Ectodermal cell (in vitro differentiated cells): Measurements from ENCODE around the gene MDFI.

Experiments used
- H3K27ac ChIP-seq: 2 replicates; pipeline ENCODE4 v1.7.0; 2013; ENCODE audit warnings: mild to moderate bottlenecking, low read depth, low read length; ENCODE audit not compliant: insufficient read depth, poor library complexity, severe bottlenecking
- H3K27me3 ChIP-seq: 2 replicates; pipeline ENCODE4 v1.7.0; 2013; ENCODE audit warnings: mild to moderate bottlenecking, low read length; ENCODE audit not compliant: insufficient read depth, control insufficient read depth, poor library complexity, severe bottlenecking
- H3K36me3 ChIP-seq: one replicate; pipeline ENCODE4 v1.7.0; 2013; ENCODE audit warnings: low read length; ENCODE audit not compliant: control insufficient read depth, insufficient read depth
- H3K4me1 ChIP-seq: one replicate; pipeline ENCODE4 v1.7.0; 2013; ENCODE audit warnings: low read length; ENCODE audit not compliant: control insufficient read depth, insufficient read depth
- H3K4me3 ChIP-seq: 2 replicates; pipeline ENCODE4 v1.7.0; 2013; ENCODE audit warnings: low read depth, low read length, control low read depth; ENCODE audit not compliant: insufficient read depth
- H3K9me3 ChIP-seq: 2 replicates; pipeline ENCODE4 v1.7.0; 2013; ENCODE audit warnings: mild to moderate bottlenecking, low read length, moderate library complexity; ENCODE audit not compliant: control insufficient read depth
- WGBS, 2 experiments: methylation state at CpG; one replicate each; pipeline ENCODE4 v1.1.7; 2013; ENCODE audit warnings: missing lambda C conversion rate in 2 of 2; 5-methylcytosine and 5-hydroxymethylcytosine counted together

Gene MDFI

DNA sequence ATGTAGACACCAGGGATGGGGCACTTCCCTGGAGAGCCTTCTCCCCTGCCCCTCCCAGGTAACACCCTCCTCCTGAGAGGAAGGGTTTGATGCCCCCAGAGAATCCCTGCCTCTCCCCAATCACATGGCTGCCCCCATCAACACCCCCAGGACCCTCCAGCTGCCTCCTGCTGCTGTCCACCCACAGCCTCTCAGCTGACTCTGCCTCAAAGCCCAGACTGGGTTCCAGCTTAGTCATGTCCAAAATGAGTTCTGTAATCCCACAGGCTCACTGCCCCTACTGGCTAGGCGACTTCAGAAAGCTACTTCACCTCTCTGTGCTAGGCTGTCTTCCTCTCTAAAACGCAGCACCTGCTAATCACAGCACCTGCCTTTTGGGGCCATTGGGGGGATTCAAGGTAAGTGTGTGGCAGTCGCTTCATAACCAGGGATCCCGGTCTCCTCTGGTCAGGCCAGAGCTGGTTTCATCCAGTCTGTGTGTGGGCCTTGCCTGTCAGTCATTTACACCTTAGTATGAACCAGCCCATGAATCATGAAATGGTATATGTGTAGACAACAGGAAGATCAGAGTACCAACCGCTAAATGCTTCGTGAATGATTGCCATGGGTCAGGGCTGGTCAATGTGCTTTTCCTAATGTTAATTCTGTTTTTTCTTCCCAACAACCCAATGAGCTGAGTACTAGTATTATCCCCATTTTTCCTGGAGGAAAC is 56.7 kb downstream of the MDFI start:
- Histone ChIP-seq H3K27ac (no peak overlapping the region), H3K9me3 (no peaks in the 10 kb centered on the region), H3K27me3 (no peaks in the 10 kb centered on the region), H3K4me3 (no peak overlapping the region), H3K36me3 (no peaks in the 10 kb centered on the region), H3K4me1 (no peaks in the 10 kb centered on the region)
- WGBS, 2 experiments = 90 to 91% methylated on average over 6 of the region's 6 CpGs

DNA sequence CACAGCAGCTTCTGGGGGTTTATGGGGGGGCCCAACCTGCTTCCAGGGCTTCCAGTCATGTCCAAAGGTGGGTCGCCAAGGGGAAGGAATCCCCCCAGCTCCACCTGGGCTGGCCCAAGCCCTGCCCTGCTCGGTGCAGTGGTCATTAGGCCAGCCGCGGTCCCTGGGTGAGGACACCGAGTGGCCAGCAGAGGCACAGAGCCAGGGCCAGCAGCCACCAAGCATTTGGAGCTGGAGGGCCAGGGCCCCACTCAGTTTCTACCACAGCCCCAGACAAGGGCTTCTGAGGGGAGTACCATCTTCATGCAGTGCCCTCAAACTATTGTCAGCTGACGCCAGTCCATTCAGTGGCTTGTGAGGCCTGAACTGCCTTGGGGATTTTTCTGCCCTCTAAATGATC is 57.6 kb downstream of the MDFI start:
- WGBS, 2 experiments = 84 to 88% methylated on average over 6 of the region's 6 CpGs
- Histone ChIP-seq H3K9me3 (no peaks in the 10 kb centered on the region), H3K36me3 (no peaks in the 10 kb centered on the region), H3K4me1 (peaks cover 5% of the 10 kb centered on the region), H3K27ac (no peak overlapping the region), H3K27me3 (no peaks in the 10 kb centered on the region), H3K4me3 (no peak overlapping the region)

DNA sequence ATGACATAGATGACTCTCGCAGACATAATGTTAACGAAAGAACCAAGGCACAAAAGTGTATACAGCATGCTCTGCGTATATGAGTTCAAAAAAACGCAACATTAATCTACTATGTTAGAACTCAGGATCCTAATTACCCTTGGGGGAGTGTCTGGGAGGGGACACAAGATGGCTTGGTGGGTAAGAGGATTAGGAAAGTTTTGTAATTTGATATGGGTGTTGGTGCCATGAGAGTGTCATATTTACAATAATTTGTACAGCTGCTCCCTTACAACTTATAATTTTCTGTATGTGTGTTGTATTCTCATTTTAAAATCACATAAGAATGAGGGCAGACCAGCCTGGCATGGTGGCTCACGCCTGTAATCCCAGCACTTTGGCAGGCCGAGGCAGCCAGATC is 58.5 kb downstream of the MDFI start:
- WGBS, 2 experiments = 89 to 93% methylated on average over 6 of the region's 6 CpGs
- H3K36me3 ChIP-seq = no peaks in the 10 kb centered on the region
- H3K27me3 ChIP-seq = no peaks in the 10 kb centered on the region
- H3K27ac ChIP-seq = no peak overlapping the region
- H3K4me3 ChIP-seq = no peak overlapping the region
- no peaks in the 10 kb centered on the region for H3K9me3 ChIP-seq
- peaks cover 8% of the 10 kb centered on the region for H3K4me1 ChIP-seq

DNA sequence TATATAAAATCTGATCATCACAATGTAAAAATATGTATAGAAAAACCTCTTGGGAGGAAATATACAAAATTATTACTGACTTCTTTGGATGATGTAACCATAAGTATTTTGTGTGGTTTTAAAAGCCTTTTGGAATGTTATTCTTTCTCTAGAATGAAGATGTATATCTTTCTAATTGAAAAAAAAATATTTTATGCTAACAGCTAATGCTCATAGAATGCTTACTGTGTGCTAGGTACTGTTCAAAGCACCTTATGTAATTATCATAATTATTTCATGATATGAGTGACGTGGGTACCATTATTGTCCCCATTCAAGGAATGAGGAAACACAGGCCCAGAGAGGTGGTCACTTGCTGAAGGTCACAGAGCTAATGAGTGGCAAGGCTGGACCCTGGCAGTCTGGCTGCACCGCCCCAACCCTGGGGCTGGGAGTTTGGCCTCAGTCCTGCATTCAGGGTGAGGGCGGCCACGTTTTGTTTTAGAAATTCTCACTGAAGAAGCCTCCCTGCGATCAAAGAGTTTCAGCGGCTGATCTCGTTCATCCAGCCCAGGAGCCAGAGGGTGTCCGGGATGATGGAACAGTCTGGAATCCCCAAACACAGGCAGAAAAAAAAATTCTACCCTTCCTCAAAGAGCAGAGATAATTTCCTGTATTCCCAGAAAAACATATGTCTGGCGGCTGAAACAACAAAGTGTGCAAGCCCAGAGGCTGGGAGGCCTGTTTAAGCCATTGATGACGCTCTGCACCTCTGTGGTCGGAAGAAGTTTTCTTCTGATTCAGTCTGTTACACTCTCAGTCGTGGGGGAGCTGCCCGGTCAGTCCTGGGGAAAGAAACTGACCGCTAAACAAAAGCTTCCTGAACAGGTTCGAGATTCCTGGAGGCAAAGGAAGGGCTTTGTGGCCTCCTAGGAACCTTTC is 59.9 kb downstream of the MDFI start:
- no peak overlapping the region for H3K4me3 ChIP-seq
- no peak overlapping the region for H3K27ac ChIP-seq
- no peaks in the 10 kb centered on the region for H3K27me3 ChIP-seq
- H3K4me1 ChIP-seq = peaks cover 8% of the 10 kb centered on the region
- 82 to 85% methylated on average over 15 of the region's 15 CpGs for whole genome bisulfite sequencing, 2 experiments
- H3K36me3 ChIP-seq = no peaks in the 10 kb centered on the region
- H3K9me3 ChIP-seq = no peaks in the 10 kb centered on the region

DNA sequence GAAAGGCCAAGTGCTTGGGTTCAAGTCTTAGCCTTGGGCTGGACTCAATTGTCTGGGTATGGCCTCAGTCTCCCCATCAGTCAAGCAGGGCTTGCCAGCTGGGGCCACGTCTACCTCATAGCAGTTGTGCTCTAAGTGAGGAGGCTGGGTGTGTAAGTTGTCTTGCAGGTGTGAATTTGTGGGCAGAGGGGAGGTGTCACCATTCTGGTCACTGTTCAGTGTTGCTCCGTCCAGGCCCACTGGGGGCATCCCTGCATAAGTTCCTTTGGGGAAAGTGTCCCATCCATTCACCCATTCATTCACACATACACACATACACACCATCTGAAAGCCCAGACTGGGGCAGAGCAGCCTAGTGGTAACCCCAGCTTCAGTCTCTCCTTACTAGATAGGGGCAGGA is 60.8 kb downstream of the MDFI start:
- Histone ChIP-seq H3K27me3 (no peaks in the 10 kb centered on the region), H3K27ac (no peak overlapping the region), H3K4me1 (peaks cover 8% of the 10 kb centered on the region), H3K36me3 (no peaks in the 10 kb centered on the region), H3K9me3 (no peaks in the 10 kb centered on the region), H3K4me3 (no peak overlapping the region)
- 83 to 89% methylated on average over 2 of the region's 2 CpGs for whole genome bisulfite sequencing, 2 experiments

DNA sequence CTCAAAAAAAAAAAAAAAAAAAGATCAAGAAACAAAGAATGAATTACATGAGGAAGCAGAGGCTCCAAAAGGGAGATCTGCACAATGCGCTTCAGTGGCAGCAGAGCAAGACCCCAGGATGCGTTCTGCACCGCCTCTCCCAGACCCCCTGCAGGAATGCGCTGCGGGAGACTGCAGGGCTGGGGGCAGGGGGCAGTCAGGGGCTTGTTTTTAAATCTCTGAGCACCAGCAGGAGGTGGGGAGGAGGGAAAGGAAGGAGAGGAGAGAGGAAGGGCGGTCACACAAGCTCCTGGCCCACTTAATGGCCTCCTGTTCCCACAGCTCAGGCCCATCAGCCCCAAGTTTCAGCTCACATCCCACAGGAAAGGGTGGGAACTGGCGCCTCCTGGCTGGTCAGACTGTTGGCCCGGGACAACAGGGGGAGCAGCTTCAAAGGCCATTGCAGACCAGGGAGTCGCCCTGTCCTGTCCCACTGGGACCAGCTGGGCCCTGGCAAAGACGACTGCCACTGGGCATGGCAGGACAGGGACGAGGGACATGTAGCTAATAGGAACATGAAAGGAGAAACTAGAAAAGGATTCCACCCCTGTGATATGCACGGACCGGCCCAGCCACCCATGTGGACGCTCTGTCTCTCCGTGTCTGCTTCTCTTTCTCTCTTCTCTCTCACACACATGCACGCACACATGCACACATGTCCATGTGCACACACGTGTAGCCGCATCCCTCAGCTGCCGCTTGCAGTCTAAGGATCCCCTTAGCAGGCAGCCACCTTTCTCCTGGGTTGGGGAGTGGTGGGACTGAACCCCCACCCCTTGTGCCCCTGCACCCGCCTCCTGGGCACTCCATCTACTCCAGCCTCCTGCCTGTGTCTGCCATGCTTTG is 62.4 kb downstream of the MDFI start:
- WGBS, 2 experiments = 68 to 69% methylated on average over 20 of the region's 20 CpGs
- H3K27ac ChIP-seq = no peak overlapping the region

DNA sequence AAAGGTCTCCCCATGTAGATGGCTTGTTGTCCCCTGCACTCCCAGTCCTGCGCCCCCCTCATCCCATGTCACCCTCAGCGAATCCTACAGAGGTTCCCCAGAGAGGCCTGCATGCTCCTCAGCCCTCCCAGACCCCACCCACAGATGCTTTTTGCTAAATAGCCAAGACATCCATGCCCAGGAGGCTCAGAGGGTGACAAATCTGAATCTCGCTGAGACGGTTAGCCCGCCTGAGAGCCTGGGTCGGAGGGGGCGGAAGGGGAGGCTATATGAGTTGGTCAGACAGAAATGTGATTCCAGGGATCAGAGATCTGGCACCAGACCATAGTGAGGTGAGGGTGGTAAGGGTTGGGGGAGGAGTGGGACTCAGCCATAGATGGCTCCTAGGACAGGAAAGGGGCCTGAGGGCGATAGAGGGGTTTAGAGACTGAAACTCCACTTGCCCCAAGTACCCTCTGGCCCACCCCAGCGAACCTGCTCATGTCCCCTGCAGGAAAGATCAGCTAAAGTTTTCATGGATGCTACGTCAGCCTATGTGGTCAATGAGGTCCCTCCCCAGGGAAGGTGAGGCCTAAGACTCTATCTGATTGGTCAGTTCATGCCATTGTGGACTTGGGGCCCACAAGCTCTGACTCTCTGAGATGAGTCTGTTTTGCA is 63.9 kb downstream of the MDFI start:
- no peak overlapping the region for H3K4me3 ChIP-seq
- H3K9me3 ChIP-seq = no peaks in the 10 kb centered on the region
- no peaks in the 10 kb centered on the region for H3K27me3 ChIP-seq
- WGBS, 2 experiments = 93 to 95% methylated on average over 10 of the region's 10 CpGs
- no peak overlapping the region for H3K27ac ChIP-seq
- peaks cover 8% of the 10 kb centered on the region for H3K4me1 ChIP-seq
- H3K36me3 ChIP-seq = no peaks in the 10 kb centered on the region

More for the DNA sequence above, 62.4 kb downstream of the MDFI start:
- Histone ChIP-seq H3K36me3 (no peaks in the 10 kb centered on the region), H3K9me3 (no peaks in the 10 kb centered on the region), H3K4me1 (peaks cover 8% of the 10 kb centered on the region), H3K4me3 (peak overlapping the region; percentile 4), H3K27me3 (no peaks in the 10 kb centered on the region)

DNA sequence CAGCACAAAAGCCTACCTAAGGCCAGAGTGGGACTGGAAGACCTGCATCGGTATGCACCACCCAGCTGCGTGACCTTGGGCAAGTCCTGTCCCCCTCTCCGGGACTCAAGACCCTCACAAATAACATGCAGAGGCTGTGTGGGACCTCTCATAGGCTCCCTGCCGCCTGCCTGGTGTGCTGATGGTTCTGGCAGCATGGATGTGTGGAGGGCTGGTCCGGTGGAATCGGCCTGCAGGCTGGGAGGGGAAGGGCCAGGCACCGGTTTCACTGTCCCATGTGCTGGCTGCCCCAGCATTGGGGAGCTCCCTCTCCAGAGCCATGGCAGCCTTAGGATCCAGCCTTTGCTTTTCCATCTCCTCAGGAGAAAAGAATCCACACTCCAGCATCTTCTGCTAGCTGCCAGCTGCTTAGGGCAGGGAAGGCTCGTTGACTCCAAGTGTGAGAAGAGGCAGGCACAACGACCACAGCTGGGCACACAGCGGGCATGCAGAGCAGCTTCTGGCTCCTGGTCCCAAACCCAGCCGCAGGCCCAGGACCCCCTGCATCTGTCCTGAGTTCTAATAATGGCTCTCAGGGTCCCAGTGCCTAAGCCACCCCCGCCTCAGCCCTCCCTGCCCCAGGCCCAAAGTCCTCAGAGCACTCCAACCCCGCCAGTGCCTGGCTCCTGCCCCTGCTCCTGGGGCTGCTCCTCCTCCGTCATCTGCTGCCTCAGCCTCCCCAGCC is 64.7 kb downstream of the MDFI start:
- Histone ChIP-seq H3K4me3 (no peak overlapping the region), H3K9me3 (no peaks in the 10 kb centered on the region), H3K27me3 (no peaks in the 10 kb centered on the region), H3K4me1 (peaks cover 8% of the 10 kb centered on the region), H3K36me3 (no peaks in the 10 kb centered on the region), H3K27ac (no peak overlapping the region)
- 85 to 86% methylated on average over 14 of the region's 14 CpGs for WGBS, 2 experiments
